CD4-positive, alpha-beta T cell treated with Interleukin-17A for 4 hours (primary cell): Measurements from ENCODE around the gene MYO1D.
"Not testable (repeated sequence)": the region's sequence is repeated elsewhere in the genome, so short reads cannot be mapped to it uniquely, and the experiment has no call there.

Experiments
- DNase-seq: peaks from one replicate; pipeline ENCODE4 v3.0.0-alpha.2; 2020; ENCODE audit warnings: mixed read lengths

Gene MYO1D

DNA sequence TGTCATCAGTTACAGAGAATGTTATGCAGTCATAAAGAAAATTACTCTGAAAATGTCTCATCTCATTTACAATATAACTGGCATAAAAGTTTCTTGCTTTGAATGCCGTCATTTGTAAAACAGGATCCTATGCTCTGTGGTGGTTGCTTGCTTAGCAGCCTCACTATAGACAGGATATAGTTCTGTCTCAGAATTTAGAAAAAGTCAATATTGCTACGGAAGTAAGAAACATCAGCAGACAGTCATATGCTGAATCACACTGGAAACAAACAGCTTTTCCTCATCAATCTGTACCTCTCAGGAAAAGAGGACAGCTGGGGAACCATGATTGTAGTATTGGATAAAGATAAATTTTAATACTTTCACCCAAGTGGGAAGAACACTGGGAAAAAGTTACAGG lies 105.5 kb downstream of the MYO1D start:
- no peak for DNase-seq

DNA sequence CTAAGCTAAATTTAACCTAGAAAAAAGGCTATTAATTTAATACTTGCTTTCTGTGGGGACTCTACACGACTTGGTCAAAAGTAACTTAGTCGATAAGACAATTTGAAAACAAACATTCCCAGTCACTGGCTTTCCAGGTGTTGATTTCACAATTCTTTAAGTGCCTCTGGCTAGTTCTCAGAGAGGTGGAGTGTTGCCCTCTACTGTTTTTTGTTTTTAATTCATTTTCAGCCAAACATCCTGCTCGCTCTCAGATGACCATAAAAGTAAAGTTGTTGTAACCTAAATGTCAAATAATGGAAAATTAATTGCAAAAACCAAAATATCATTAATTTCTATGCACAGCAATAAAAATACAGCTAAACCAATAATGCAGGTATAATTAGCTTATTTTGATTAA lies 107.1 kb downstream of the MYO1D start:
- no peak for DNase-seq

DNA sequence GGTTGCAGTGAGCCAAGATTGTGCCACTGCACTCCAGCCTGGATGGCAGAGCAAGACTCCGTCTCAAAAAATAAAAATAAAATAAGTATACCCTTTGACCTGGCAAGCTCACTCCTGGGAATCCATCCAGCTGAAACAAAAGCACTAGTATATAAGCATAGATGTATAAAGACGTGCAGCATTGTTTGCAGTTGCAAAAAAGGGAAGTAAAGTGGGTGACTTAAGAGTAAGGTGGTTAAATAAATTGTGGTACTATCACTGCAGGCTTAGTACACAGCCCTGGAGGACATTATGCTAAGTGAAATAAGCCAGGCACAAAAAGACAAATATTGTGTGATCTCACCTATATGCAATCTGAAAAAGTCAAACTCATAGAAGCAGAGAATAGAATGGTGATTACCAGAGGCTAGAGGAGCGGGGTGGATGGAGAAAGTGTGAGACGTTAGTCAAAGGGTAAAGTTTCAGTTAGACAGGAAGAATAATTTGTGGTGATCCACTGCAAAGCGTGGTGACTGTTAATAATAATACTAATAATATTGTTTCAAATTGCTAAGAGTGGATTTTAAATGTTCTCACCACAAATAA lies 113.0 kb downstream of the MYO1D start:
- no peak for DNase-seq

DNA sequence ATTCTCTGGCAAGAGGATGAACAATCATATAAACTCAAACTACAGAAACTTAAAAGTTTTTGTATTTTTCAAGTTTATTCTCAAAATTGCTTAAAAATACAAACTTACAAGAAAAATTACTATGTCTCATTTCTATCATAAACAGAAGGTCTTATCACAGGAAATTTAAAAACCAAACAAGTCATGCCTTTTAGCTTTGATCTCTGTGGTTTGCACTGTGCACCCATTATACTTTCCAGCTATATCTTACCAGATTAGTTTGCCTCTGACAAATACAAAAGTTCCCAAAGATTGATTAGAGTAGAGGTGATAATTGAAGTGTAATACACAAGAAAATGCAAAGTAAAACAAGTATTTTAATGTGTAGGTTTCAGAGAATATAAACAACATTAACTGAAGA lies 117.4 kb downstream of the MYO1D start:
- no peak for DNase-seq

DNA sequence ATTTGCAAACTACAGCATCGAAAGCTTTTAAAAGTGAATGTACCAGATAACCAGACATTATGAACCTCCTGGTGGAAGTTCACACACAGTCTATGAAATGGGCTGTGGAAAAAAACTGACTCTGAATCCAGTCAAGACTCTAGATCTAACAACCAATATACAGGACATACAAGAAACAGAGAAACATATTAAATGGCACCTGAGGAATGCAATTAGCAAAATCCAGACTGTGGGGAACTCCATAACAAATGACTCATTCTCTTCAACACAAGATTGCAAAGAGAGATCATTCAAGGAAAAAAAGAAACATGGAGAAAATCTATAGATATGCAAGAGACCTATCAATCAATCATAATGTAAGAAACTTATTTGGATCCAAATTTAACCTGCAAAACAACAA lies 119.0 kb downstream of the MYO1D start:
- DNase-seq = no peak

DNA sequence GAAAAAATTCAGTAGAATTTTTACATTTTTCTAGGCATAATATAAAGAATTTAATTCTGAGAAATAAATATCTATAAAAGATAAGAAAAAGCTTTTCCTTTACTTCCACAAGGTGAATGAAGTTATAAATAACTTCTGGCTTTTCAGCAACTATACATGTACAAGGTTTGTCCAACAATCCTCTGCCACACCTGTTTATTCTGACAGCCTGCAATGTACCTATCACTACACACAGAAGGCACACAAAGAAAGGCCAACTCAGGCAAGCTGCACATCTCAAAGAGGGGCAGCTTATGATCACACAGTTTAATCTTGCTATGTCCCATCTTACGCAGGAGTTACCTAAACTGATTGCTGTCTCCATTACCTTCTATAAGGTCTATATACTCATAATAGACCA lies 120.2 kb downstream of the MYO1D start:
- DNase-seq = no peak

DNA sequence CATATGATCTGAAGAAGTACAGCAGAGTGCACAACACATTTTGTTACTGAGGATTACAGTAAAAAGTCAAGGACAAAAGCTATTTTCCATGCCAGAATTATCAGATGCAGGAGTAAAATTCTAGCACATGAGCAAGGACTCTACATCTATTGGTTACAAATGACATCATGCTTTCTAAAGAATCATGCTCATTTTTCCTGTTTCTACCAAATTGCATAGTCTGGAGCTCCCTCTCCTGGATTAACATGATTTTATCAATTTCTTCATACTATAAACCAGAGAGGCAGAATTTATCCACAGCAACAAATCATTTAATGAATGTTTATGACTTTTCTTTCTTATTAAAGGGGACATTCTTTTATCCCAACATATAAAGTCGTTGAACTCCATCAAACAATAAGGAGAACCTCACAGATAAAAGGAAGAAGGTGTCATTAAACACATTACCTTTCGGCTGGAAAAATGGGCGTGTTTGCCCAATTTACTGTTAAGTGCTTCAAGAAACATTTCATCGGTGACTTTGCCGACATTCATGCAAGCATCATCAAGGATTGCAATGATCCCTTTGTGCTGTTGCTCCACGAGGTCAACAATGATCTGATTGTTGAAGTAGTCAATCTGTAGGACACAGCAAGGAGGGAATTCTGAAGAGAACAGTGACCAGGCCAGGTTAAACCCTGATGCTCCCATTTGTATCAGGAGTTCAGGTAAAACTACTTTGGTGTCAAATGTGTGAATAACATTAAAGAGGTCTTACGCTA lies 121.7 kb downstream of the MYO1D start:
- no peak for DNase-seq

DNA sequence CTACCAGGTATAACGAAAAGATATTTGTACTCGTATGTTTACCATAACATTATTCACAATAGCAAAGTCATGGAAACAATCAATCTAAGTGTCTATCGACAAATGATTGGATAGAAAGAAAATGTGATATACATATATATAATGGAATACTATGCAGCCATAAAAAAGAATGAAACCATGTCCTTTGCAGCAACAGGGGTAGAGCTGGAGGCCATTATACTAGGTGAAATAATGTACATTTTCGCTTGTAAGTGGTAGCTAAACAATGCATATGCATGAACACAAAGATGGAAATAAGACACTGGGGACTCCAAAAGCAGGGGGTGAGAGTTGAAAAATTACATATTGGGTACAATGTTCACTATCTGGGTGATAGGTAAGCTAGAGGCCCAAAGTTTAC lies 124.0 kb downstream of the MYO1D start:
- no peak for DNase-seq

DNA sequence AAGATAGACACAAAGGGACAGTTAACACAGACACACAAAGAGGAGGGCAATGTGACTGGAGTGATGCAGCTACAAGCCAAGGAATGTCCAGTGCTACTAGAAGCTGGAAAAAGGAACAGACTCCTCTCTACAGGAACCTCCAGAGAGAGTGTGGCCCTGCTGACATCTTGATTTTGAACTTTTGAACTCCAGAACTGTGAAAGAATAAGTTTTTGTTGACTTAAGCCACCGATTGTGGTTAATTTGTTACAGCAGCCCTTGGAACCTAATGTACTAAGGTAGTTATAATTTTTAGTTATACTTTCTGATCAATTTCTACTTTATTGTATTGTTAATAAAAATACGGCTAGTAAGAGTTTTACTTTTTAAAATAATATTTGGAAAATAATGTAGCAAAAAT lies 129.1 kb downstream of the MYO1D start:
- DNase-seq = no peak

DNA sequence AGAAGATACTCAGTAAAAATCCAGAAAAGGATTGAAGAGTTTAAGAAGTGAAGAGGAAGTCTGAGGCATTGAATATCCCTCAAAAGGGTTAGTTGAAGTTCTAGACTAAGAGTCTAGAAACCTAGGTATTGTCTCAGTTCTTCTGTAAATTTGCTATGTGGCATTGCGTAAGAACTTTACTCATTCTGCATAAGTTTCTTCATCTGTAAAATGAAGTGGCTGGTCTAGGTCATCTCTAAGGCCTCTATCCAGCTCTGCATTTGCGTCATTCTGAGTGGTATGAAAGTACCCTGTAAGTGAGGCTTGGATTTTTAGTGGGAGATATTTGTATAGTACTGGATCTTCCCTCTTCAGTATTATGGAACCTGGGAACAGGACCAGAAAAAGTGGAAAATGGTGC lies 130.2 kb downstream of the MYO1D start:
- DNase-seq = no peak

DNA sequence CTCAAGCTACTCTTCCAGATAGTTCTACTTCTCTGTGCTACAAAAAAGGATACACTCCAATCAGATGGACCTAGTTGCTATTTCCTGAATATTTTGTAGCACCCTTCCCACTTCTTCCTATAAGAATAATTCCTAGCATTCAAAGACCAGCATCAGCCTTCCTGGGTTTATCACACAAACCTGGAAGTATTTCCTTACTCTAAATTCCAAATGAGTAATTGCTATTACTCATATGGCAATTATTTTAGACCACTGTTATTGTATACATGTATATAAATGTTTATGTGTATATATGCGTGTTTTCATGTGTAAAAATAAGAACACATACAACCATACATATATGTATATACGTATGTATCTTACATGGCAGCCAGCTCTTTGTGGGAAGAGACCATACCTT lies 130.6 kb downstream of the MYO1D start:
- no peak for DNase-seq

DNA sequence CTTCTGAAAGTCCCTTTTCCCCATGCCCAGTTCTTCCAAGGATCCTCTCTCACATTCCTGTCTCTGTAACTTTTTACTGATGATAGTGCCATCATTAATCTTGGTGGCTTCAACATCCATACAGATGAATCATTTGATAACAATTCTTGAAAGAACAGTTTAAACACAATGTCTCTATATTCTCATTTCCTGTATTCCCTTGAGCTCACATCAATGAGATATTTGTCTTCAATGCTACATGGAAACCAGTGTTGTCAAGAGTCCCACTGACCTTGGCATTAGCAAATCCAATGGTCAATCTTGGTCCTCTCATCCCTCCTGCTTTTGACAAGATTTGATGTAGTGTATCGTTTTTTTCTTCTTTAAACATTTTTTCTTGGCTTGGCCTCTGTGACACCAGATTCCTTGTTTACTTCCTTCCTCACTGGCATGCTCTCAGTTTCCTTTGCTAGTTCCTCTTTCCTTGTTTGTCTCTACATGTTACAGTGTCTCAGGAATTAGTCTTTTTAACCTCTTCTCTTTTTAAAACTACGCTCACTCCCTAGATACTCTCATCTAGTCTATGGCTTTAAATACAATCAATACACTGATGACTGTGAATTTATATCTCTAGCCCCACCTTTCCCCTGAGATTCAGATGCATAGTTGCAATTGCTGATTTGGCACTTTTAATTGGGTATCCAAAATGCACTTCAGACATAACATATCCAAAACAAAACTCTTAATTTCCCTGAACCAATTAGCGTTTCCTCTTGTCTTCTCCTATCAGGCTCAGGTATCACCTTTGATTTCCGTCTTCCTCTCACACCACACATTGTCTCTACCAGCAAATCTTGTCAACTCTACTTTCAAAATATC lies 134.0 kb downstream of the MYO1D start:
- no peak for DNase-seq

DNA sequence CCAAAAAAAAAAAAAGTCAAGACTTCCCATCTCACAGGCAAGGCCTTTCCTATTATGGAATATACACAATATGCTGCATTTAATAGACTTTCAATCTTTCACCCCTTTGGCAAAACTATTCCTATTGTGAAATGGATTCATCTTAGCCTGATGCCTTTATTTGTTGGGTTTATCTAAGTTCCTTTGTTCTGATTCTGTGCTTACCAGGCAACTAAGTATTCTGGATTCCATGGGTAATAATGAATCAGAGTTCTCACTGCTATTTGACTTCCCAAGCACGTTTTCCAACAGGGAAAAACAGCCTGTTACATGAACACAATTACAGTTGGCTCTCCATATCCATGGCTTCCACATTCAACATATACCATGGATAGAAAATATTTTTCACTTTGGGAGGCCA lies 135.5 kb downstream of the MYO1D start:
- no peak for DNase-seq

DNA sequence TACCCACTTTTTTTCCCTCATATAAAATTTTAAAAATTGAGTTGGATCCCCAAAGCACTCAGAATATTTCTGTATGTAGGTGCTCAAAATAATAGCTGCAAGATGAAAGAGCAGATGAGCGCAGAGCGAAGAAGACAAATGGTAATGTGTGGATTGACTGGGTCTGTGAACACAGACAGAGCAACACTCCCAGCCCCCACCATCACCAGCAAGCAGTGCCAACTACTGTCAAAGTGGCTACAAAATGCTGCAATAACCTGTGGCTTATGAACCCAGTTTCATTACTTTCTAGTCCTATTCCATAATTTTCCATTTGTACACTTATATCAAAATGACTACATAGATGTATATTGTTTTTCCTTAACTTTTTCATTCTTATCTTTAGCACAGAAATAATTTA lies 137.2 kb downstream of the MYO1D start:
- DNase-seq = no peak

DNA sequence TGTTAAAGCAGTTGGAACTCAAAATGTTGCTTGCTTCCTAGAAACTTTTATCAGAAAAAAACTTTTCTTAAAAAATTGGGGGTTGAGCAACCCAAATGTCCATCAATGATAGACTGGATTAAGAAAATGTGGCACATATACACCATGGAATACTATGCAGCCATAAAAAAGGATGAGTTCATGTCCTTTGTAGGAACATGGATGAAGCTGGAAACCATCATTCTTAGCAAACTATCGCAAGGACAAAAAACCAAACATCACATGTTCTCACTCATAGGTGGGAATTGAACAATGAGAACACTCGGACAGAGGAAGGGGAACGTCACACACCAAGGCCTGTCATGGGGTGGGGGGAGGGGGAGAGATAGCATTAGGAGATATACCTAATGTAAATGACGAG lies 137.8 kb downstream of the MYO1D start:
- DNase-seq = not testable (repeated sequence)

DNA sequence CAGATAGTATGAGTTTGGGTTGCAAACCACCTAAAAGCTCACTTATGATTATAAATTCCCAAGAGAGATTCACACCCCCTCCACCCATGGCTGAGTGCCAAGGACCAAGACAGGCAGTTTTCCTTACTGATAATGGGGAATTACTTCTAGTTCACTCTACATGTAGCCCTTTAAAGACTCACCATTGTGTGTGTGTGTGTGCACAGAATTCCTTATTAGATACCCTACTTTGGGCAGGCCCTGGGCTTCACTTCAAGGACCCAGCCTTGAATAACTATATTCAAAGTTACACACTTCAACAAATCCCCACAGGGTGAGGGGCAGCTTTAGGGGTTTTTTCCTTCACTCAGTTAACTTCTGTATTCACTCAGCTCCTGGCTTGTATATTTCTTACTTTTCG lies 143.5 kb downstream of the MYO1D start:
- DNase-seq = no peak

DNA sequence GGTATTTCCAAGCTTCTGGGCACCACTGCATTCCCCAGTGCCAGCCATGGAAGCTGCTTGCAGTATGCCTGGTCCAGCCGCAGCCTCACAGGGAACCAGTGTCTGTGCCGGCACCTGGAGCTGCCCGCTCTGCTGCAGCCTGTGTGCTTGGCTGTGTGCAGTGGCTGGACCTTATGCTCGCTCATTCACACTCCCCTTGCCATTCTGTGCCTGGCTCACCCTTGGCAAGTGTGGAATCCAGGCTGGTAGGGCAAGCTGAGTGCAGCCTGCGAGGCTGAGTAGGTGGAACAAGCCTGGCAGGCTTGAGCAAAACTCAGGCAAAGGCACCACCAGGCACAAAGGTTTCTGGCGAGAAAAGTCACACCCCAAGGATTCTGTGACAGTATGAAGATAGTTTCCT lies 144.0 kb downstream of the MYO1D start:
- no peak for DNase-seq

DNA sequence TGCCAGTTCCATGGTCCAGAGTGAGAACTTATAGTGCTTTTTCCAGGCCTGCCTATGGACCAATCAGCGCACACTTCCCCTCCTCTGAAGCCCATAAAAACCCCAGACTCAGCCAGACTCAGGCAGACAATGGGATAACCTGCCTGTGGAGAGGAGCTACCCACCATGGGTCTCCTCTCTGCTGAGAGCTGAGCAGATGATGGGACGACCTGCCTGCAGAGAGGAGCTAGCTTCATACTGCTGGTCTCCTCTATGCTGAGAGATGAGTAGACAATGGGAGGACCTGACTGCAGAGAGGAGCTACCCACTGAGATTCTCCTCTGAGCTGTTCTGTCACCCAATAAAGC lies 144.7 kb downstream of the MYO1D start:
- no peak for DNase-seq

DNA sequence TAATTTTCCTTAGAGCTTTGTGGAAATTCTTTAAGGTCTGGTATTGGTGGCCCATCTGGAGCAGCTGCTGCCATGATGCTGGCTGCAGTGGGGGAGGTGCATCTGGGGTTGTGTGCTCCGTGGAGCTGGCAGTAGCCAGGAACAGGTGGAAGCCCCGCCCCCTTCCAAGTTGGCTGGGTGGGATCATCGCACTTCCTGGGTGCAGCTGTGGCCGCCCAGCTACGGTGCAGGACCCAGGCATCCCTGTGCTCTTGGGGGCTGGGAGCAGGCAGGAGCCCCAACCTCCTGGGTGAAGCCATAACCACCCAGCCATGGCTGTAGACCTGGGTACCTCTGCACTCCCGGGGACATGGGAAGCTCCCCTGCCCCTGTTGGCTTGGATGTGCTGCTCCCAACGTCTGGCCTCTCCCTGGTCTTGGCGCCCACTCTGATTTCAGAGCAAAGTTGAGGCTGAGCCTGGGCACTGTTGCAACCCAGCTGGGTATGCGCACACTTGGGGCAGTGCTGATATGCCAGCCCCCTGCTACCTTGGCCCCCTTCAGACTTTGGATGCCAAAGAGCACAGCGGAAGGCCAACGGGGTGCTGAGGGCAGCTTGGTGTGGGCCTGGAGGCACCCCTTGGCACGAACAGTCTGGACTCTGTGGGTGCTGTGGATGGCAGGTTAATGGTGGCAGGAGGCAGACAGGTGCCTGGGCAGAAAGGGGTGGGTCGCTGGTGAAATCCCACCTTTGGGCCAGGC lies 145.2 kb downstream of the MYO1D start:
- DNase-seq = no peak

DNA sequence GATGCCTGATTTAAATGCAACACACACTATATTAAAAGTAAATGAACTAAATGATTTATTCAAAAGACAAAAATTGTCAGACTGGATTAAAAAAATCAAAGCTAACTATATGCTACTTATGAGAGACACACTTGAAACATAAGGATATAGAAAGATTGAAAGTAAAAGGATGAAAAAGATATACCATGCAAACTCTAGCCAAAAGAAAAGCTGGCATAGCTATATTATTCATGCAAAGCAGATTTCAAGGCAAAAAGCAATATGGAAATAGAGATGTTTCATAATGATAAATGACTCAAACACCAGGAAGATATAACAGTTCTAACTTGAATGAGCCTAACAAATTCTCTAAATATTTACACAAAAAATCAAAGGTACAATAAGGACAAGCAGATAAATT lies 149.2 kb downstream of the MYO1D start:
- DNase-seq = no peak

DNA sequence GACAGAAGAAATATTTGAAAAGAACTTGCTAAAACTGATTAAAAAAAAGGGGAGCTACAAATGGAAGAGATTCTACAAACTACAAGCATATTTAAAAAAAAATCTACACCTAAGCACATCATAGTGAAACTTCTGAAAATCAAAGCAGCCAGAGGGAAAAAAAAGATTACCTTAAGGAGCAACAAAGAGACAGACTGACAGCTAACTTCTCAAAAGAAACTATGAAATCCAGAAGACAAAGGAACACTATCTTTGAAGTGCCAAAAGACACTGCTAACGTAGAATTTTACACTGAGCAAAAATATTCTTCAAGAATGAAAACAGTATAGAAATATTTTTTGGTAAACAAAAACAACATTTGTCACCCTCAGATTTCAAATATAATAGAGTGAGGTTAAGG lies 151.2 kb downstream of the MYO1D start:
- DNase-seq = no peak

DNA sequence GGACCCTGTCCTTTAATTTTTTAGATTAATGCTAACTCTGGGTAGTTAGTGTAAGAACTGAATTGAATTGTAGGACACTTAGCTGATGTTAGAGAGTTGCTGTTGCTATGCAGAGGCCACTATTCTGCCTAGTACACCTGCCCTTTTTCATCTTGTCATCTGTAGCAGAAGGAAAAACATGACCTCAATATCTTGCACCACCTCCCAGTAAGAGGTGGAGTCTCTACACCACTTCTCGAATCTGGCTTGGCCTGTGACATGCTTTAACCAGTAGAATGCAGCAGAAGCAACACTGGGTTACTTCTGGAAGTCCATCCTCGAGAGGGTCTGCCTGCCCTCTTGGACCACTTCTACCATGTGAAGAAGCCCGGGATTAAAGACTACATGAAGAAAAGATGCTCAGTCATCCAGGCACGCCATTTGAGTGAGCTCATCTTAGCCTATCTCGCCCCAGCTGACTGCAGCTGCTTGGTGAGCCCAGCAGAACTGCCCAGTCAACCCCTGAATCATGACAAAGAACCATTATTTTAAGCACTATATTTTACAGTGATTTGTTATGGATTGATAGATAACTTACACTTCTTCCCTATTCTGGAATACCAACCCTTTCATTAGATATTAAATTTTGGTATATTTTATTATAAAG lies 153.5 kb downstream of the MYO1D start:
- no peak for DNase-seq

DNA sequence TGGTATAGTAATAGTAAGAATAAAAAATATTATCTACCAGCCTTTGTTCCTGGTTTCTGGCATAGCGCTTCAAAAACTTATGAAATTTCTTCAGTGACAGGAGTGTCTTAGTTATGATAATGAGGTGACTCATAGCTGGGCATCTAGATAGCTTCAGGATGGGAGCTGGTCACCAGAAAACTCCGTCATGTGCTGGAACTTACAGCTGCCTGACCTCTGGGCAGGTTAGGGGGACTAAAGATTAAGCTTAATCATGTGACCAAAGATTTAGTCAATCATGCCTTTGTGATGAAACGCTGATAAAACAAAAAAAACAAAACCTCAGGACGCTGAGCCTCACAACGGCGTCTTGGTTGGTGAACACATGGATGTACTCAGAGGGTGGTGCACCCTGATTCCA lies 154.2 kb downstream of the MYO1D start:
- no peak for DNase-seq
